Astrocyte (in vitro differentiated cells and primary cell): ENCODE results near the gene RPL35.
"Not testable (repeated sequence)": the region's sequence is repeated elsewhere in the genome, so short reads cannot be mapped to it uniquely, and the experiment has no call there.

Experiments
- CTCF ChIP-seq: IDR thresholded peaks from 2 replicates; pipeline ENCODE4 v1.5.1; 2011; ENCODE audit warnings: low read depth, mild to moderate bottlenecking, inconsistent platforms, low read length, moderate library complexity; ENCODE audit not compliant: insufficient read depth
- EZH2 ChIP-seq: IDR thresholded peaks from 2 replicates; pipeline ENCODE4 v1.6.1; 2012; ENCODE audit warnings: mild to moderate bottlenecking, low read length, inconsistent platforms; ENCODE audit not compliant: insufficient read depth

- TF ChIP-seq EZH2, CTCF: not testable (repeated sequence)
Measured at GRCh38 chr9:124838132-124838531, 23.6 kb downstream of the RPL35 start.
